Mammary epithelial cell (primary cell): ENCODE measurements around the gene SPAG17.

Experiments used
- CTCF ChIP-seq, 2 donors: IDR thresholded peaks in 1 of 2; conservative IDR thresholded peaks in 1 of 2; 2 replicates each; pipeline ENCODE4 v1.5.1; 2011 to 2012; ENCODE audit warnings: inconsistent platforms in 2 of 2, low read length in 2 of 2, mild to moderate bottlenecking in 2 of 2, control low read depth in 1 of 2, low read depth in 1 of 2; ENCODE audit not compliant: insufficient read depth in 1 of 2; ENCODE audit errors: extremely low read depth in 1 of 2
- EZH2 ChIP-seq: IDR thresholded peaks from 2 replicates; pipeline ENCODE4 v1.6.1; 2012; ENCODE audit warnings: low read length, inconsistent platforms, borderline replicate concordance

- TF ChIP-seq CTCF (conservative IDR thresholded peaks at IDR 0.05 in 1 of 2, IDR thresholded peaks at IDR 0.05 in 1 of 2; ENCODE audit: extremely low read depth in 1 of 2, insufficient read depth in 1 of 2, low read depth in 1 of 2, low read length in 2 of 2), result peak in 1 of 2 donors; percentile 26
- no peak for TF ChIP-seq EZH2
Measured at GRCh38 chr1:117928881-117929342, 256.1 kb downstream of the SPAG17 start.
